GM20000 (cell line): ENCODE results near the gene GTF3A.

Source experiments
- DNase-seq: peaks from one replicate; pipeline ENCODE4 v3.0.0; 2012; ENCODE audit warnings: low spot score
- TF ChIP-seq, protein P1 (sequence below): IDR thresholded peaks from 2 replicates; pipeline ENCODE4 v1.5.1; 2012; ENCODE audit warnings: mild to moderate bottlenecking, control low read depth; ENCODE audit errors: extremely low read depth, missing control alignments

Gene GTF3A

DNA sequence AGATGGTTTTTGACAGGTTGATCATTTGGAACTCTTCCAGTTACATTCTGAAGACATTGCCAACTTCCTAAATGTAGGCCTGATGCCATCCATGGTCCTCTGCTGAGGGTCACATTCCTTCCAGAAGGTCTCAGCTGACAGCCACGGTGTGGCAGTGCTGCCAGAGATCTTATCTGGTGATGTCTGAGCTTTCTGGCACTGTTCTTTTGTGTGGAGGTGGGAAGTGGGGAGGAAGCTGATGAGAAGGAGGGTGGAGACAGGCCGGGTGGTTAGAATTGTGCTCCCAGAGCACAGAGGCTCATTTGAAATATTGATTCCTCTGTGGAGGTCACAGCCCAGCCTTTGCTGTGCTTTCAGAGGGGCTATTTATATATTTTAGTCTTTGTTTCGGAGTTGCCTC, 42.1 kb downstream of the GTF3A start:
- TF ChIP-seq, protein P1, sequence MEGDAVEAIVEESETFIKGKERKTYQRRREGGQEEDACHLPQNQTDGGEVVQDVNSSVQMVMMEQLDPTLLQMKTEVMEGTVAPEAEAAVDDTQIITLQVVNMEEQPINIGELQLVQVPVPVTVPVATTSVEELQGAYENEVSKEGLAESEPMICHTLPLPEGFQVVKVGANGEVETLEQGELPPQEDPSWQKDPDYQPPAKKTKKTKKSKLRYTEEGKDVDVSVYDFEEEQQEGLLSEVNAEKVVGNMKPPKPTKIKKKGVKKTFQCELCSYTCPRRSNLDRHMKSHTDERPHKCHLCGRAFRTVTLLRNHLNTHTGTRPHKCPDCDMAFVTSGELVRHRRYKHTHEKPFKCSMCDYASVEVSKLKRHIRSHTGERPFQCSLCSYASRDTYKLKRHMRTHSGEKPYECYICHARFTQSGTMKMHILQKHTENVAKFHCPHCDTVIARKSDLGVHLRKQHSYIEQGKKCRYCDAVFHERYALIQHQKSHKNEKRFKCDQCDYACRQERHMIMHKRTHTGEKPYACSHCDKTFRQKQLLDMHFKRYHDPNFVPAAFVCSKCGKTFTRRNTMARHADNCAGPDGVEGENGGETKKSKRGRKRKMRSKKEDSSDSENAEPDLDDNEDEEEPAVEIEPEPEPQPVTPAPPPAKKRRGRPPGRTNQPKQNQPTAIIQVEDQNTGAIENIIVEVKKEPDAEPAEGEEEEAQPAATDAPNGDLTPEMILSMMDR, result no peak

DNA sequence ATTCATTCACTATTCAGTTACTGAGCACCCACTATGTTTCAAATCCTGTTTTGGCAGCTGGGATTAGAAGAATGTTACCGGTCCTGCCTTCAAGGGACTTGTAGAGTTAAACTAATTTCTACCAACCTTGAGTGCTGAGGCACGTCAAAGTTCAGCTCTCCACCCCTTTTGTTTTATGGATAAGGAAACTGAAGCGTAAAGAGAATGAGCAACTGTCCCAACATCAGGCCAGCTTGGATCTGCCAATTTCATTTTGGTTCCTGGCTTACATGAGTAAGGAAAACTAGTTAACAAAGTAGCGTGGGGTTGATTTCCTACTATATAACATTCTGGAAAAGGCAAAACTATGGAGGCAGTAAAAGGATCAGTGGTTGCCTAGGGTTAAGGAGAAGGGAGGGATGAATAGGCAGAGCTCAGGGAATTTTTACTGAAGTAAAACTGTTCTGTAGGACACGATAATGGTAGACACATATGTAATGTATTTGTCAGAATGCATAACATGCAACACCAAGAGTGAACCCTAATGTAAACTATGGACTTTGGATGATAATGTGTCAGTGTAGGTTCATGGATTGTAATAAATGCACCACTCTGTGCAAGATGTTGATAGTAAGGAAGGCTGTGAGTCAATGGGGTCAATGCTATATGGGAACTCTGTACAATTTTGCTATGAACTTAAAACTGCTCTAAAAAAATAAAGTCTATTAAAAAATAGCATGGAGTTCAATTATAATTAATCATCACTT, 45.8 kb downstream of the GTF3A start:
- DNase-seq, result no peak
- TF ChIP-seq, protein P1, result no peak

More for the DNA sequence above, 42.1 kb downstream of the GTF3A start:
- DNase-seq, result no peak

- TF ChIP-seq, protein P1, result no peak
- no peak for DNase-seq
Observed at GRCh38 chr13:27472441-27472840, 48.0 kb downstream of the GTF3A start.

- DNase-seq, result no peak
- TF ChIP-seq, protein P1, result no peak
Observed at GRCh38 chr13:27472941-27473340, 48.5 kb downstream of the GTF3A start.

GRCh38 chr13:27474751-27475268, 50.4 kb downstream of the GTF3A start:
- DNase-seq, result no peak
- TF ChIP-seq, protein P1, result no peak

DNA sequence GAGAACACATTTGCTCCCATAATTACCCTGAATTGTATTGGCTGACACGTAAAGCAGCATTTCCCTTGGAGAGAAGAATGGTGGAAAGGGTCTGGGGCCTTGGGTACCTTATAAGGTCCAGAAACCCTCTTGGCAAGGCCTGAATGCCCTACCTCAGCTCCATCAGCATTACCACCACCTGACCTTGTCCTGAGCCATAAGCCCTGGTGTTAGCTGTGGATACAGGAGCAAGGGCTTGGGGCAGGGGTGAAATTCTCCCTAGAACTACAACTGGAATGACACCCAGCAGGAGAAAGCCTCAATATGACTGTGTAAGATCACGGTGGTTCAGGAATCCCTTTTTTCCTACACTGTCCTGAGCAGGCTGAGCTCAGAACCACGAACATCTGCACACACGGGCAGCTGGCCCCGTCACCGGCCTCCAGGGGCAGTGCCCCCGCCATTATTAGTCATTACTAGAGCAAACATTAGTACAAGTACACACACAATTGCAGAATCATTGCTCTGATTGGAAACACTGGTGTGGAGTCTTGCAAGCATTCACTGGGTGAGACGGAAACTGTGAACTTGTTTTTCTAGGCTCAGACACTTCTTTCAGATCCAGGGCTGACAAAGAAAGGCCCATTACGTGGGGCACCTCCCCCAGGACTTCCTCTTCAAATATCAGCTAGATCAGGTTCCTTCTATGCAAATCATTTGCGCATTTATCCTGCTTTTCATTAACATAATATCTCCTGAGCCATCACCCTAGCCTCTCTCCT, 52.7 kb downstream of the GTF3A start:
- TF ChIP-seq, protein P1, result no peak
- peak; percentile 51 for DNase-seq

DNA sequence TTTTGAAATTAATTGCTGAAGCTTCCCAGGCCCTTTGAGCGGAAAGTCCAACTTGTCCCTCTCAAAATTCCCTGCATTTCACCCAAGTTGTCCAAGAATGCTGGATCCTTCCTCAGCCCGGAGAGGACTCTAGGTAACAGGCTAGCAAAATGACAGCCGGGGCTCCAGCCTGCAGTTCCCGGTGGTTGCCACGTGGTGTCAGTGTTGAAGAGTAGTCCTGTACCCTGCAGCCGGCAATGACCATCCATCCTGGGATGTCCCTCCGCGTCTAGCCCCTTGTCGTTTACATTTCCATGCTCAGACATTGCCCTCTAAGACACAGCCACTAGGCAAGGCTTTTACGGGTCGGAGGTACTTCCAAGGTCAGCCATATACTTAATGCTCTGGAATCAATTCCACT, 57.3 kb downstream of the GTF3A start:
- no peak for DNase-seq
- TF ChIP-seq, protein P1, result peak; percentile 30
